Activated naive CD8-positive, alpha-beta T cell treated with anti-CD3 and anti-CD28 coated beads for 36 hours (primary cell): ENCODE results near the gene UNC79. TPM values are rescaled to one million over a fixed set of nuclear protein-coding genes. Genes with fewer than 3 reads are reported as not detected.

Source experiments
- DNase-seq: peaks from one replicate; pipeline ENCODE4 v3.0.0; 2021
- H3K27ac Mint-ChIP-seq: one replicate; pipeline ENCODE4 v1.8.0; 2022; ENCODE audit warnings: mild to moderate bottlenecking, moderate library complexity, mixed read lengths
- H3K27me3 Mint-ChIP-seq: one replicate; pipeline ENCODE4 v1.8.0; 2022; ENCODE audit warnings: mild to moderate bottlenecking, mixed read lengths
- H3K36me3 Mint-ChIP-seq: one replicate; pipeline ENCODE4 v1.8.0; 2021; ENCODE audit warnings: mild to moderate bottlenecking, mixed read lengths
- H3K4me1 Mint-ChIP-seq: one replicate; pipeline ENCODE4 v1.8.0; 2021; ENCODE audit warnings: mixed read lengths
- H3K4me3 Mint-ChIP-seq: one replicate; pipeline ENCODE4 v1.8.0; 2022; ENCODE audit warnings: mild to moderate bottlenecking, moderate library complexity, mixed read lengths
- H3K9me3 Mint-ChIP-seq: one replicate; pipeline ENCODE4 v1.8.0; 2022; ENCODE audit warnings: mixed read lengths
- total RNA-seq, 2 experiments: library from RNA; stranded (reverse); gene quantifications; one replicate each; pipeline ENCODE4 v1.2.3, GENCODE V29; 2021

UNC79 gene
- total RNA-seq, 2 experiments from 2014 or later: 0.04 TPM; not detected in 1

DNA sequence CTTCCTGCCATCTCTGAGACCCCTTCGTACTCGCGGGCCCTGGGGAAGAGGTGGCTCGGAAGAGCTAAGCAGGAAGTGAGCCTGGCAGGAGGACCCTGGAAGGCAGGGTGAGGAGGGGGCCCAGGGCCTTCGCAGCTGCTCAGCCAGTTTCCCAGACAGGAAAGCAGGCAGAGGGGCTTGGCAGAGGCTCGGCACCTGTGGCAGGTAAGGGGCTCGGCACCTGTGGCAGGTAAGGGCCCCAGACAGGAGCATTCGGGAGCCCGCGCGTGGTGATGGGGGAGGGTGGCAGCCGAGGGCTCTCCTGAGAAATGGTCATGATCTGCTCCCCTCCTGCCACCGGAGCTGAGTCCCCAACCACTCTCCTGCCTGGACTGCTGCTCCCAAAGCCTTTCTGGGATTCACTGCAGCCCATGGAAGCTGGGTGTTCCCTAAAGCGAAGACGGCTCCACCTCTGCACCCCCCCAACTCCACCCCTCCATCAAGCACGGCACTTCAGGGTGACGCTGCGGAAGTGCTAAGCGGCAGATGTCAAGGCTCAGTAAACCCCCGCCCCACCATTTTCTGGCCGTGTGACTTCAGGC lies 294.4 kb downstream of the UNC79 start:
- no peak overlapping the region for H3K27ac Mint-ChIP-seq
- DNase-seq: no peak
- H3K9me3 Mint-ChIP-seq: no peaks in the 10 kb centered on the region
- H3K36me3 Mint-ChIP-seq: no peaks in the 10 kb centered on the region
- no peaks in the 10 kb centered on the region for H3K27me3 Mint-ChIP-seq
- H3K4me3 Mint-ChIP-seq: no peak overlapping the region
- H3K4me1 Mint-ChIP-seq: no peaks in the 10 kb centered on the region

DNA sequence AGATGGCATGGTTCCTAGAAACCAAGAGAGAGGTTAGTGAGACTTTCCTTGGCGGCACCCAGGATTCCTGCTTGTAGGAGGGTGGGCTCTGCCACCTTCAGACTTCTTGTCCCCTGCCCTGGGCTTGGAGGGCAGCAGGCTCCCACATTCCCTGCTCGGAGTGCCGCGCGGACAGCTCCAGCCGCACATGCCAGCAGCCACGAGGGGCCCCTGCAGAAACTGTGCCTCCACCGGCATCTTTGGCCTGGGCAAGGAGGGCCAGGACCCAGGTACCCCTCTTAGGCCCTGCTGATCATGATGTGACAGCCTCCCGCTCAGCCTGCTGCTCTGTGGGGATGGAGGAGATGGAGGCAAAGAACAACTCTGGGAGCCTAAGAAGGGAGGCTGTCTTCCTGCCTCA lies 295.3 kb downstream of the UNC79 start:
- no peaks in the 10 kb centered on the region for H3K36me3 Mint-ChIP-seq
- DNase-seq: no peak
- H3K9me3 Mint-ChIP-seq: no peaks in the 10 kb centered on the region
- no peak overlapping the region for H3K27ac Mint-ChIP-seq
- no peaks in the 10 kb centered on the region for H3K4me1 Mint-ChIP-seq
- H3K27me3 Mint-ChIP-seq: no peaks in the 10 kb centered on the region
- H3K4me3 Mint-ChIP-seq: no peak overlapping the region

GRCh38 chr14:93727039-93727740 lies 296.5 kb downstream of the UNC79 start:
- no peaks in the 10 kb centered on the region for H3K9me3 Mint-ChIP-seq
- H3K4me1 Mint-ChIP-seq: no peaks in the 10 kb centered on the region
- no peaks in the 10 kb centered on the region for H3K36me3 Mint-ChIP-seq
- H3K27me3 Mint-ChIP-seq: no peaks in the 10 kb centered on the region
- no peak for DNase-seq
- H3K4me3 Mint-ChIP-seq: no peak overlapping the region
- H3K27ac Mint-ChIP-seq: no peak overlapping the region

DNA sequence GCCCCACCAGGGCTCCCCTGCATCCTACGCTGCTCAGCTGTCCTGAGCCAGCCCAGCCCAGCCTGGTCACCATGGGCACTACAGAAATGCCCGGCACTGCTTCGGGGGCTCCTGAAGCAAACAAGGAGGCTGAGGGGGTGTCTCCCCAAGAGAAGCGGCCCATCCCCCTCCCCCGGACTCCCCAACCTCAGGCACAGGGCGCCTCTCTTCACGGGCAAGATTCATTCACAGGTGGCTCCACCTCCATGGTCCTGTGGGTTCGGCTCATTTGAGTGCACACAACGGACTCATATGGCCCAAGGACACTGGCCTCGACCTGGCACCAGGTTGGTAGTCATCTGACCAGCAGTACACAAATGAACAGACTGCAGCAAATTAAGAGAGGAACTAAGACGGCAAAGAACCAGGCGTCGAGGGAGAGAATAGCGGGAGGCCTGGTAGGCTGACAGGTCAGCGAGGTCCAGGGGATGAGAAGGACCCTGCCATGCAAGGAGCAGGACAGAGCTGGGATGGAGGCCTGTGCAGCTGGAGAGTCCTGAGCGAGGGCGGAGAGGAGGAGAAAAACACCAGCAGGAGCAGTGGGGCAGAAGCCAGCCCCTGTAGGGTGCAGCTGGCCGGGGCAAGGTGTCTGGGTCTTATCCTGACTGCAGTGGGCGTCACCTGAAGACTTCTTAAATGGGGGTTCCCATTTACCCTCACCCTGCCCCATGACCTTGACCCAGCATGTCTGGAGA lies 297.3 kb downstream of the UNC79 start:
- Mint-ChIP-seq H3K27ac (no peak overlapping the region), H3K4me3 (no peak overlapping the region), H3K27me3 (no peaks in the 10 kb centered on the region), H3K9me3 (no peaks in the 10 kb centered on the region), H3K4me1 (no peaks in the 10 kb centered on the region), H3K36me3 (no peaks in the 10 kb centered on the region)
- no peak for DNase-seq

DNA sequence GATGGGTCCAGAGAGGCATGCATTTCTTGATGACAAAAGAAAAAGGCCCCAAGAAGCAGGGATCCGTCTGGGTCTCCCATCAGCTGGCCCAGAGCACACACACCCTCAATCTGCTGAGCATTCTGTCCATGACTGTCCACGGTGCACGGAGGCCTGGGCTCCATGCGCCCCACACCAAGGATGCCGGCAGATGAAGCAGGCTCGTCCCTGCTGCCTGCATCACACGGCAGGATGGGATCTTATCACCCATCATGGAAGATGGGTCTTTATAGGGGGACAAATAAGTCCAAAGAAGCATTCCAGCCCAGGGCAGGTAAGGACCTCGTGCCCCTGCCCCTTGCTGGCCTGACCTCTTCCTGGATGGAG lies 297.9 kb downstream of the UNC79 start:
- H3K4me3 Mint-ChIP-seq: no peak overlapping the region
- DNase-seq: no peak
- no peaks in the 10 kb centered on the region for H3K27me3 Mint-ChIP-seq
- H3K27ac Mint-ChIP-seq: no peak overlapping the region
- H3K36me3 Mint-ChIP-seq: no peaks in the 10 kb centered on the region
- no peaks in the 10 kb centered on the region for H3K4me1 Mint-ChIP-seq
- no peaks in the 10 kb centered on the region for H3K9me3 Mint-ChIP-seq

DNA sequence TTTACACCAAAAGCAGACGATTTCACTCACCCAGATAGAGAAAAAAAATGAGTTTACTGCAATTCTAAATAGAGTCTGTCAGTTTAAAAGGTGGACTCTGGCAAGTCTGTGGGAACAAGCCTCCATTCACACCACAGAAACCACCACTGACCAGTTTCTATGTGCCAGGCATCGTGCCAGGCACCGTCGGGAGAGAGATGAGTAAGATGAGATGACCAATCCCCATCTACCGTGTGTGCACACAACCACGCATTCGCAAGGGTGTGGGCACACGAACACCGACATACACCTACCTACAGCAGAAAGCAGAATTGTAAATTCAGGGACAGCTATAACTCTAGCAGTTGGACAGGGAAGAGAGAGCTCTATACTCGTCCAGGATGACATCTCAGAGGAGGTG lies 299.3 kb downstream of the UNC79 start:
- Mint-ChIP-seq H3K9me3 (no peaks in the 10 kb centered on the region), H3K27ac (no peak overlapping the region), H3K4me1 (no peaks in the 10 kb centered on the region), H3K36me3 (no peaks in the 10 kb centered on the region), H3K4me3 (no peak overlapping the region), H3K27me3 (no peaks in the 10 kb centered on the region)
- no peak for DNase-seq

DNA sequence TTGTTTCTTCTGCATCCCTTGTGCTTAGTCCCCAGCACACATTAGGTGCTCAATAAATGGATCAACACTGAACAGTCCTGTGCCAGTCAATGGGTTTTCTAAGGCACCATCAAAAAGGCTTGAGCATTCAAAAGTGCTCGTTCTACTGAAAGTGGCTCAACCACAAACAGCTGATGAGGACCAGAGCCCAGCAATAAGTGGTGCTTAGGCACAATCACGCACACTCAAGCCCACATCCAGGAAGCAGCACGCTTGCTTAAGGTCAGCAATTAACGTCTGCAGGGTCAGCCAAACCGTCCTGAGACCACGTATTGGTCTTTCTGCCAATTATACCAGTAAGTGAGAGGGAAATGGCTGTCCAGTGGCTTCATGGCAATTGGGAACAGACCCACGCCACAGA lies 301.0 kb downstream of the UNC79 start:
- H3K9me3 Mint-ChIP-seq: no peaks in the 10 kb centered on the region
- no peak overlapping the region for H3K27ac Mint-ChIP-seq
- no peaks in the 10 kb centered on the region for H3K4me1 Mint-ChIP-seq
- no peaks in the 10 kb centered on the region for H3K36me3 Mint-ChIP-seq
- DNase-seq: no peak
- peaks cover 4% of the 10 kb centered on the region for H3K27me3 Mint-ChIP-seq
- H3K4me3 Mint-ChIP-seq: no peak overlapping the region

GRCh38 chr14:93732524-93732923 lies 301.8 kb downstream of the UNC79 start:
- H3K27ac Mint-ChIP-seq: no peak overlapping the region
- H3K4me3 Mint-ChIP-seq: no peak overlapping the region
- H3K27me3 Mint-ChIP-seq: peaks cover 8% of the 10 kb centered on the region
- H3K9me3 Mint-ChIP-seq: no peaks in the 10 kb centered on the region
- no peaks in the 10 kb centered on the region for H3K36me3 Mint-ChIP-seq
- H3K4me1 Mint-ChIP-seq: no peaks in the 10 kb centered on the region
- no peak for DNase-seq

- Mint-ChIP-seq H3K36me3 (no peaks in the 10 kb centered on the region), H3K27me3 (peaks cover 8% of the 10 kb centered on the region), H3K27ac (no peak overlapping the region), H3K4me3 (no peak overlapping the region), H3K9me3 (no peaks in the 10 kb centered on the region), H3K4me1 (no peaks in the 10 kb centered on the region)
- DNase-seq: no peak
Observed at GRCh38 chr14:93733231-93733630, 302.5 kb downstream of the UNC79 start.

DNA sequence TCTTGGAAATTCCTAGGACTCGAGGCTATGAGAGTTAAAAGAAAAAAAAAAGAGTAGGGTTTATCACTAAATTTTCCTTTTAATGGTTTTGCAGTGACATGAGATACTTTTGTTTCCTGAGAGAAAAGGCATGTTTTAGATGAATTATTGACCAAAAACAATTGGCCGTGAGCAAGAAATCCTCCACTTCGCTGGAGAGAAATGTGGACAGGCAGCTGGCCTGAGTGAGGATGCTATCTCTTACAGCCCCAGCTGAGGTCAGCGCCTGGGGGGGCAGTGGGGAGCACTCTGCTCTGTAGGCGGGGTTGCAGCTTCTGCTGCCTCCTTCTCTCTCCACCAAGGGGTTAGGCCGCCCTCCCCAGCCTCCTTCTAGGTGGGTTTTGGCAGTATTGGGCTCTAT lies 302.9 kb downstream of the UNC79 start:
- H3K27me3 Mint-ChIP-seq: peaks cover 8% of the 10 kb centered on the region
- H3K36me3 Mint-ChIP-seq: no peaks in the 10 kb centered on the region
- no peak overlapping the region for H3K4me3 Mint-ChIP-seq
- DNase-seq: no peak
- H3K4me1 Mint-ChIP-seq: no peaks in the 10 kb centered on the region
- H3K9me3 Mint-ChIP-seq: no peaks in the 10 kb centered on the region
- H3K27ac Mint-ChIP-seq: no peak overlapping the region

DNA sequence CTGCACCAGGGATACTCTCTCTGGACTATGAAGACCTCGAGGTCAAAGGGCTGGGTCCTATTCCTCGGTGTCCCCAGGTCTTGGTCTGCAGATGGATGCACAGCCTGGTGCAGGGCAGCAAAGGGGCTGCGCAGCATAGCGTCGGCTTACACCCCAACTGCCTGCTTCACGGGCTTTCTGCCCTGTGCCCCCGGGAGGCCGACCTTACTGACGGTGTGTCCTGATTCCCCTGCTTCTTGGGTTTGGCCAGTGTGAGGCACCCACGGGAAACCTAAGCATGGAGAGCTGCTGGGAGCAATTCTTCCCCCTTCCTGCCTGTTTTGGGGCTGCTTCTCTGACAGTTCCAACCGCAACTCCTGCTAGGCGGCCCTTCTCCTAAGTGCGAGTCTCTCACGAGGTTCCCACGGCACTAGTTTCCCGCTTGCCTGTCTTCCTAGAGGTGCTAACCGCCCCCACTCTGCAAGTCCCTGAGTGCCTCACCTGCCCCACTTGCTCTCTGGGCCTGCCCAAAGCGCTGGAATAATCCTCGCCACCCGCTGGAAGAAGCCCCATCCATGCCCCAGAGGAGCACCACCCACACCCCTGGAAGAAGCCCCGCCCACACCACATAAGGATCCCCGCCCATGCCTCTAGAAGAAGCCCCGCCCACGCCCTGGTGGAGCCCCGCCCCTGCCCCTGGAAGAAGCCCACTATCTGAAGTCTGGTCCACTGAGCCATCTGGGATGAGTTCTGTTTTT lies 303.5 kb downstream of the UNC79 start:
- Mint-ChIP-seq H3K36me3 (no peaks in the 10 kb centered on the region), H3K4me1 (no peaks in the 10 kb centered on the region), H3K4me3 (no peak overlapping the region), H3K9me3 (no peaks in the 10 kb centered on the region), H3K27me3 (peaks cover 8% of the 10 kb centered on the region), H3K27ac (no peak overlapping the region)
- no peak for DNase-seq

- no peak overlapping the region for H3K27ac Mint-ChIP-seq
- no peak overlapping the region for H3K4me3 Mint-ChIP-seq
Observed at GRCh38 chr14:93735206-93735605, 304.5 kb downstream of the UNC79 start.

GRCh38 chr14:93736378-93737014 lies 305.8 kb downstream of the UNC79 start:
- no peaks in the 10 kb centered on the region for H3K36me3 Mint-ChIP-seq
- no peak overlapping the region for H3K27ac Mint-ChIP-seq
- no peaks in the 10 kb centered on the region for H3K4me1 Mint-ChIP-seq
- no peak overlapping the region for H3K4me3 Mint-ChIP-seq
- no peaks in the 10 kb centered on the region for H3K9me3 Mint-ChIP-seq
- DNase-seq: no peak
- H3K27me3 Mint-ChIP-seq: peaks cover 8% of the 10 kb centered on the region

More at GRCh38 chr14:93735206-93735605, 304.5 kb downstream of the UNC79 start:
- no peak for DNase-seq
- Mint-ChIP-seq H3K9me3 (no peaks in the 10 kb centered on the region), H3K4me1 (no peaks in the 10 kb centered on the region), H3K36me3 (no peaks in the 10 kb centered on the region), H3K27me3 (peaks cover 8% of the 10 kb centered on the region)

GRCh38 chr14:93737634-93738033 lies 306.9 kb downstream of the UNC79 start:
- H3K4me1 Mint-ChIP-seq: no peaks in the 10 kb centered on the region
- H3K36me3 Mint-ChIP-seq: no peaks in the 10 kb centered on the region
- H3K27me3 Mint-ChIP-seq: peaks cover 9% of the 10 kb centered on the region
- DNase-seq: no peak
- no peak overlapping the region for H3K27ac Mint-ChIP-seq
- H3K9me3 Mint-ChIP-seq: no peaks in the 10 kb centered on the region
- H3K4me3 Mint-ChIP-seq: no peak overlapping the region
